HCT116 (cell line): ENCODE data around the gene CCDC112. TPM values are rescaled to one million over a fixed set of nuclear protein-coding genes. Genes with fewer than 3 reads are reported as not detected.

Experiments
- ATAC-seq: fragments of 200-7000 bp; cut with Tn5 transposase; 2 replicates; pipeline ENCODE4 v1.9.1; 2020; ENCODE audit warnings: mild to moderate bottlenecking, moderate library complexity
- BruUV-seq: library from RNA; stranded (reverse); fragments of 400-500 nt; replicated peaks from 2 replicates; lab custom pipeline; 2021; lab: Mats Ljungman, UMichigan
- CTCF ChIA-PET: fragments of 300-600 bp; sonication (Branson Sonifier 250); formaldehyde crosslinking; loops from one replicate; lab custom pipeline; 2021; ENCODE audit warnings: antibody characterized with exemption; lab: Charles Lee
- POLR2A ChIA-PET: fragments of 300-600, 350-600 bp; sonication (Branson Sonifier 250); formaldehyde crosslinking; loops from one replicate; lab custom pipeline; 2021; ENCODE audit warnings: antibody characterized with exemption; lab: Charles Lee
- RAD21 ChIA-PET, 2 experiments: fragments of 300-600 bp; sonication (Branson Sonifier 250); formaldehyde crosslinking; loops; one replicate each; lab custom pipeline; 2023; ENCODE audit warnings: low total read pairs in 2 of 2; ENCODE audit not compliant: uncharacterized antibody in 2 of 2, unreplicated experiment in 2 of 2, low non-redundant PET in 1 of 2; lab: Charles Lee
- DNase-seq: peaks from one replicate; pipeline ENCODE4 v3.0.0-alpha.2; 2010; ENCODE audit warnings: low read depth, low spot score
- H2AFZ ChIP-seq: fragments of 200-600 bp; shearing (Covaris generic), sonication (generic); 2 replicates; pipeline ENCODE4 v1.6.1; 2017; ENCODE audit warnings: low read depth, mixed run types, mixed read lengths, antibody characterized with exemption, low read length; ENCODE audit not compliant: poor library complexity, severe bottlenecking
- H3K27ac ChIP-seq: 2 replicates; pipeline ENCODE4 v1.5.1; 2012; ENCODE audit warnings: low read depth, low read length
- H3K27me3 ChIP-seq: fragments of 200-600 bp; sonication (generic); 2 replicates; pipeline ENCODE4 v1.6.1; 2016; ENCODE audit warnings: mixed run types, low read length, mixed read lengths; ENCODE audit not compliant: insufficient read depth
- H3K36me3 ChIP-seq, 2 experiments: fragments of 200-500 bp in 1 of 2; fragments of 200-600 bp in 1 of 2; sonication (Bioruptor generic) in 1 of 2; sonication (generic) in 1 of 2; 2 replicates each; pipeline versions ENCODE4 v1.5.1 to v1.6.1; 2014 to 2016; ENCODE audit warnings: low read length in 2 of 2, inconsistent platforms in 1 of 2, mixed read lengths in 1 of 2, mixed run types in 1 of 2; ENCODE audit not compliant: insufficient read depth in 2 of 2, control insufficient read depth in 1 of 2
- H3K4me1 ChIP-seq, 2 experiments: fragments of 200-600 bp in 1 of 2; sonication (generic) in 1 of 2; 2 replicates each; pipeline versions ENCODE4 v1.5.1 to v1.6.1; 2012 to 2017; ENCODE audit warnings: low read length in 2 of 2, inconsistent platforms in 1 of 2, mild to moderate bottlenecking in 1 of 2, mixed read lengths in 1 of 2, mixed run types in 1 of 2, moderate library complexity in 1 of 2; ENCODE audit not compliant: insufficient read depth in 2 of 2, control insufficient read depth in 1 of 2
- H3K4me2 ChIP-seq: fragments of 200-600 bp; sonication (generic); 2 replicates; pipeline ENCODE4 v1.6.1; 2017; ENCODE audit warnings: mixed run types, low read length, mixed read lengths
- H3K4me3 ChIP-seq, 2 experiments: fragments of 200-600 bp in 1 of 2; sonication (generic) in 1 of 2; replicated peaks in 1 of 2; 2 replicates each; pipeline ENCODE4 v1.5.1; 2011 to 2016; ENCODE audit warnings: low read length in 2 of 2, control low read depth in 1 of 2, low read depth in 1 of 2, mild to moderate bottlenecking in 1 of 2, mixed read lengths in 1 of 2, mixed run types in 1 of 2
- H3K79me2 ChIP-seq: fragments of 200-600 bp; sonication (generic); 2 replicates; pipeline ENCODE4 v1.6.1; 2017; ENCODE audit warnings: mild to moderate bottlenecking, mixed run types, low read length, moderate library complexity, mixed read lengths; ENCODE audit not compliant: insufficient read depth
- H3K9ac ChIP-seq: fragments of 200-600 bp; sonication (generic); 2 replicates; pipeline ENCODE4 v1.6.1; 2016; ENCODE audit warnings: low read length, mixed read lengths
- H3K9me2 ChIP-seq: fragments of 200-600 bp; sonication (generic), shearing (Covaris generic); 2 replicates; pipeline ENCODE4 v1.6.1; 2017; ENCODE audit warnings: mixed run types, mild to moderate bottlenecking, moderate library complexity; ENCODE audit not compliant: insufficient read depth
- H3K9me3 ChIP-seq, 2 experiments: fragments of 200-500 bp in 1 of 2; fragments of 200-600 bp in 1 of 2; sonication (Bioruptor generic) in 1 of 2; sonication (generic) in 1 of 2; 2 replicates each; pipeline ENCODE4 v1.6.1; 2014 to 2017; ENCODE audit warnings: low read length in 2 of 2, mixed read lengths in 2 of 2, inconsistent platforms in 1 of 2, low read depth in 1 of 2, mild to moderate bottlenecking in 1 of 2, mixed run types in 1 of 2, moderate library complexity in 1 of 2; ENCODE audit not compliant: control insufficient read depth in 1 of 2, insufficient read depth in 1 of 2
- H4K20me1 ChIP-seq: fragments of 200-600 bp; sonication (generic), shearing (Covaris generic); 2 replicates; pipeline ENCODE4 v1.6.1; 2017; ENCODE audit warnings: mixed run types, mild to moderate bottlenecking, moderate library complexity; ENCODE audit not compliant: insufficient read depth
- ATF3 ChIP-seq: IDR thresholded peaks from 2 replicates; pipeline ENCODE4 v1.6.1; 2012
- CBX3 ChIP-seq: IDR thresholded peaks from 2 replicates; pipeline ENCODE4 v1.6.1; 2012; ENCODE audit warnings: low read depth
- CEBPB ChIP-seq: IDR thresholded peaks from 2 replicates; pipeline ENCODE4 v1.6.1; 2012; ENCODE audit warnings: low read depth
- EGR1 ChIP-seq: IDR thresholded peaks from 2 replicates; pipeline ENCODE4 v1.6.1; 2012; ENCODE audit warnings: low read depth
- ELF1 ChIP-seq: IDR thresholded peaks from 2 replicates; pipeline ENCODE4 v1.6.1; 2012; ENCODE audit warnings: low read depth, borderline replicate concordance
- EZH2 ChIP-seq: fragments of 200-600 bp; sonication (generic); IDR thresholded peaks from 2 replicates; pipeline ENCODE4 v1.6.1; 2017; ENCODE audit warnings: antibody characterized with exemption, mixed run types
- EZH2phosphoT487 ChIP-seq: fragments of 200-600 bp; IDR thresholded peaks from 2 replicates; pipeline ENCODE4 v1.6.1; 2018; ENCODE audit warnings: antibody characterized with exemption, borderline replicate concordance
- FOSL1 ChIP-seq: IDR thresholded peaks from 2 replicates; pipeline ENCODE4 v1.6.1; 2012; ENCODE audit warnings: low read depth
- JUND ChIP-seq: IDR thresholded peaks from 2 replicates; pipeline ENCODE4 v1.6.1; 2012
- POLR2A ChIP-seq: IDR thresholded peaks from 2 replicates; pipeline ENCODE4 v1.7.0; 2011; ENCODE audit warnings: borderline replicate concordance; ENCODE audit not compliant: insufficient read depth, insufficient read length; ENCODE audit errors: extremely low read depth
- POLR2AphosphoS5 ChIP-seq: IDR thresholded peaks from 2 replicates; pipeline ENCODE4 v1.6.1; 2011; ENCODE audit warnings: mild to moderate bottlenecking, low read depth, low read length, moderate library complexity
- RAD21 ChIP-seq: IDR thresholded peaks from 2 replicates; pipeline ENCODE4 v1.6.1; 2012; ENCODE audit warnings: low read depth, mild to moderate bottlenecking
- SIN3A ChIP-seq: IDR thresholded peaks from 2 replicates; pipeline ENCODE4 v1.6.1; 2012; ENCODE audit warnings: low read depth
- SP1 ChIP-seq: IDR thresholded peaks from 2 replicates; pipeline ENCODE4 v1.6.1; 2012; ENCODE audit warnings: low read depth
- TCF7L2 ChIP-seq: IDR thresholded peaks from 2 replicates; pipeline ENCODE4 v1.7.0; 2011; ENCODE audit warnings: borderline replicate concordance, inconsistent platforms; ENCODE audit not compliant: insufficient read depth, insufficient read length; ENCODE audit errors: extremely low read depth
- YY1 ChIP-seq: IDR thresholded peaks from 2 replicates; pipeline ENCODE4 v1.6.1; 2011; ENCODE audit warnings: low read length, low read depth, moderate library complexity, mild to moderate bottlenecking; ENCODE audit not compliant: insufficient replicate concordance; ENCODE audit errors: extremely low read depth
- ZBTB33 ChIP-seq: IDR thresholded peaks from 2 replicates; pipeline ENCODE4 v1.6.1; 2011; ENCODE audit warnings: mild to moderate bottlenecking, low read length, moderate library complexity; ENCODE audit not compliant: insufficient replicate concordance; ENCODE audit errors: extremely low read depth
- ZFX ChIP-seq: fragments of 450-650 bp; IDR thresholded peaks from 2 replicates; pipeline ENCODE4 v1.6.1; 2017
- ZNF274 ChIP-seq: fragments of 200-500 bp; sonication (Bioruptor generic); IDR thresholded peaks from 2 replicates; pipeline ENCODE4 v1.6.1; 2014; ENCODE audit warnings: mild to moderate bottlenecking, low read depth, low read length, inconsistent platforms
- intact Hi-C: fragments of 100-400 bp; cut with micrococcal nuclease; formaldehyde crosslinking; loops from 2 replicates; pipeline ENCODE4 v1.10.0; 2022
- total RNA-seq: library from RNA; stranded (reverse); gene quantifications from one replicate; pipeline ENCODE4 v1.2.1, GENCODE V29; 2021; ENCODE audit not compliant: unreplicated experiment
- TF ChIP-seq, protein P1 (sequence below): IDR thresholded peaks from 2 replicates; pipeline ENCODE4 v1.6.1; 2012; ENCODE audit warnings: low read depth

The CCDC112 gene
- total RNA-seq, 1 experiment from 2014 or later: 13.7 TPM

DNA sequence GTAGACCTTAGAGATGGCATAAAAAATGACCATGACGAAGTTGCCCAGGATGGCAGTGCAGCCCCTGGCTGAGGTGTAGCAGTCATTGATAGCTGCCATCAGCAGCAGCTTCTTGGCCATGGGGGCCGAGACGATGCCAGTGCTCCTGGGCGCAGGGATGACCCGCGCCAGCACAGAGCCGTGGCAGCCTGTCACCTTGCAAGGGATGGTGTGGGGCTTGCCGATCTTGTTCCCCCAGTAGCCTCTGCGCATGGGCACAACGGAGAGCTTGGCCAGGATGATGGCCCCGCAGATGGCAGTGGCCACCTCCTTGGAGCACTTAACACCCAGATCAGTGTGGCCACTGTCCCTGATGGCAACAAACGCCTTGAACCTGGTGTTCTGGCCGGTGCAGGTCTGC, 31.7 kb downstream of the CCDC112 start:
- CTCF ChIA-PET: no interaction called here
- no peaks in the 10 kb centered on the region for H3K9me3 ChIP-seq
- no TSS peak for BruUV-seq
- H3K36me3 ChIP-seq: 0 out of 4 replicates have a peak, but pooled peaks cover 0 to 2% of the 10 kb centered on the region in 2 experiments
- intact Hi-C loops: no loop called here
- H3K9ac ChIP-seq: no peak overlapping the region
- H3K27me3 ChIP-seq: no peaks in the 10 kb centered on the region
- no peak overlapping the region for H3K27ac ChIP-seq
- H3K4me1 ChIP-seq: peaks cover 7 to 21% of the 10 kb centered on the region in 2 experiments; a peak in 2 of 4 replicates
- no peak overlapping the region for H3K4me2 ChIP-seq
- no peak overlapping the region for H3K4me3 ChIP-seq
- no peak overlapping the region for H2AFZ ChIP-seq
- DNase-seq (no peak), ATAC-seq (no peak)
- H4K20me1 ChIP-seq: no peaks in the 10 kb centered on the region
- POLR2A ChIA-PET: no interaction called here
- TF ChIP-seq JUND (no peak), ELF1 (no peak), ZFX (no peak), FOSL1 (no peak), ZBTB33 (no peak), ATF3 (no peak), CBX3 (no peak), SP1 (no peak), EZH2phosphoT487 (no peak), EZH2 (no peak), ZNF274 (no peak), TCF7L2 (no peak), RAD21 (no peak), POLR2A (no peak), POLR2AphosphoS5 (no peak), EGR1 (no peak), SIN3A (no peak), YY1 (no peak), CEBPB (no peak)
- TF ChIP-seq, protein P1, sequence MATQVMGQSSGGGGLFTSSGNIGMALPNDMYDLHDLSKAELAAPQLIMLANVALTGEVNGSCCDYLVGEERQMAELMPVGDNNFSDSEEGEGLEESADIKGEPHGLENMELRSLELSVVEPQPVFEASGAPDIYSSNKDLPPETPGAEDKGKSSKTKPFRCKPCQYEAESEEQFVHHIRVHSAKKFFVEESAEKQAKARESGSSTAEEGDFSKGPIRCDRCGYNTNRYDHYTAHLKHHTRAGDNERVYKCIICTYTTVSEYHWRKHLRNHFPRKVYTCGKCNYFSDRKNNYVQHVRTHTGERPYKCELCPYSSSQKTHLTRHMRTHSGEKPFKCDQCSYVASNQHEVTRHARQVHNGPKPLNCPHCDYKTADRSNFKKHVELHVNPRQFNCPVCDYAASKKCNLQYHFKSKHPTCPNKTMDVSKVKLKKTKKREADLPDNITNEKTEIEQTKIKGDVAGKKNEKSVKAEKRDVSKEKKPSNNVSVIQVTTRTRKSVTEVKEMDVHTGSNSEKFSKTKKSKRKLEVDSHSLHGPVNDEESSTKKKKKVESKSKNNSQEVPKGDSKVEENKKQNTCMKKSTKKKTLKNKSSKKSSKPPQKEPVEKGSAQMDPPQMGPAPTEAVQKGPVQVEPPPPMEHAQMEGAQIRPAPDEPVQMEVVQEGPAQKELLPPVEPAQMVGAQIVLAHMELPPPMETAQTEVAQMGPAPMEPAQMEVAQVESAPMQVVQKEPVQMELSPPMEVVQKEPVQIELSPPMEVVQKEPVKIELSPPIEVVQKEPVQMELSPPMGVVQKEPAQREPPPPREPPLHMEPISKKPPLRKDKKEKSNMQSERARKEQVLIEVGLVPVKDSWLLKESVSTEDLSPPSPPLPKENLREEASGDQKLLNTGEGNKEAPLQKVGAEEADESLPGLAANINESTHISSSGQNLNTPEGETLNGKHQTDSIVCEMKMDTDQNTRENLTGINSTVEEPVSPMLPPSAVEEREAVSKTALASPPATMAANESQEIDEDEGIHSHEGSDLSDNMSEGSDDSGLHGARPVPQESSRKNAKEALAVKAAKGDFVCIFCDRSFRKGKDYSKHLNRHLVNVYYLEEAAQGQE: no peak
- no peaks in the 10 kb centered on the region for H3K9me2 ChIP-seq
- peaks cover 28% of the 10 kb centered on the region for H3K79me2 ChIP-seq
- RAD21 ChIA-PET: no interaction called here
